WERI-Rb-1 (cell line): Measurements from ENCODE around the gene DIRAS2.

Source experiments
- DNase-seq: peaks from one replicate; pipeline ENCODE4 v3.0.0-alpha.2; 2020
- H3K27ac ChIP-seq: fragments of 250-450 bp; sonication (Bioruptor Pico); 2 replicates; pipeline ENCODE4 v1.5.1; 2020; ENCODE audit warnings: mild to moderate bottlenecking, moderate library complexity
- H3K27me3 ChIP-seq: fragments of 250-450 bp; sonication (Bioruptor Pico); 2 replicates; pipeline ENCODE4 v1.5.1; 2021; ENCODE audit warnings: mild to moderate bottlenecking, low read depth, moderate library complexity; ENCODE audit not compliant: insufficient read depth, severe bottlenecking
- H3K36me3 ChIP-seq: fragments of 250-450 bp; sonication (Bioruptor Pico); 2 replicates; pipeline ENCODE4 v1.5.1; 2020; ENCODE audit warnings: mild to moderate bottlenecking, moderate library complexity
- H3K4me3 ChIP-seq: 2 replicates; pipeline ENCODE4 v1.5.1; 2011; ENCODE audit warnings: low read depth, mild to moderate bottlenecking, control low read depth, low read length
- H3K9me3 ChIP-seq: fragments of 250-450 bp; sonication (Bioruptor Pico); 2 replicates; pipeline ENCODE4 v1.5.1; 2021; ENCODE audit warnings: mild to moderate bottlenecking, moderate library complexity; ENCODE audit not compliant: severe bottlenecking
- CTCF ChIP-seq: IDR thresholded peaks from 2 replicates; pipeline ENCODE4 v1.5.1; 2011; ENCODE audit warnings: low read depth, mild to moderate bottlenecking, control low read depth, inconsistent platforms, low read length

DIRAS2 gene

GRCh38 chr9:90593646-90594045, 49.0 kb downstream of the DIRAS2 start:
- no peaks in the 10 kb centered on the region for H3K36me3 ChIP-seq
- no peak overlapping the region for H3K27ac ChIP-seq
- TF ChIP-seq CTCF, result no peak
- no peak for DNase-seq
- H3K4me3 ChIP-seq, result no peak overlapping the region
- no peaks in the 10 kb centered on the region for H3K9me3 ChIP-seq
- H3K27me3 ChIP-seq, result no peaks in the 10 kb centered on the region

- H3K9me3 ChIP-seq, result no peaks in the 10 kb centered on the region
- no peak for TF ChIP-seq CTCF
- no peak for DNase-seq
- no peak overlapping the region for H3K4me3 ChIP-seq
- H3K36me3 ChIP-seq, result no peaks in the 10 kb centered on the region
- H3K27me3 ChIP-seq, result no peaks in the 10 kb centered on the region
- H3K27ac ChIP-seq, result no peak overlapping the region
Measured at GRCh38 chr9:90580576-90580975, 62.0 kb downstream of the DIRAS2 start.

- no peak overlapping the region for H3K27ac ChIP-seq
Measured at GRCh38 chr9:90579181-90579580, 63.4 kb downstream of the DIRAS2 start.

GRCh38 chr9:90578126-90578815, 64.4 kb downstream of the DIRAS2 start:
- Histone ChIP-seq H3K36me3 (no peaks in the 10 kb centered on the region), H3K27me3 (no peaks in the 10 kb centered on the region), H3K27ac (no peak overlapping the region), H3K4me3 (no peak overlapping the region), H3K9me3 (no peaks in the 10 kb centered on the region)
- no peak for DNase-seq
- no peak for TF ChIP-seq CTCF

More at GRCh38 chr9:90579181-90579580, 63.4 kb downstream of the DIRAS2 start:
- H3K27me3 ChIP-seq, result no peaks in the 10 kb centered on the region
- no peaks in the 10 kb centered on the region for H3K36me3 ChIP-seq
- H3K4me3 ChIP-seq, result no peak overlapping the region
- no peak for DNase-seq
- TF ChIP-seq CTCF, result no peak
- H3K9me3 ChIP-seq, result no peaks in the 10 kb centered on the region

GRCh38 chr9:90569511-90569910, 73.1 kb downstream of the DIRAS2 start:
- Histone ChIP-seq H3K27me3 (no peaks in the 10 kb centered on the region), H3K4me3 (no peak overlapping the region), H3K27ac (no peak overlapping the region), H3K36me3 (no peaks in the 10 kb centered on the region), H3K9me3 (no peaks in the 10 kb centered on the region)
- TF ChIP-seq CTCF, result no peak
- no peak for DNase-seq

- DNase-seq, result no peak
- Histone ChIP-seq H3K9me3 (no peaks in the 10 kb centered on the region), H3K27me3 (no peaks in the 10 kb centered on the region), H3K36me3 (no peaks in the 10 kb centered on the region), H3K4me3 (no peak overlapping the region), H3K27ac (no peak overlapping the region)
- no peak for TF ChIP-seq CTCF
Measured at GRCh38 chr9:90568667-90569066, 74.0 kb downstream of the DIRAS2 start.
